GM19467 (cell line): Measurements from ENCODE around the gene CCND2.
A peak's percentile ranks its signal among the peaks of the same experiment; 100 is the strongest.
"Not testable (repeated sequence)": the region's sequence is repeated elsewhere in the genome, so short reads cannot be mapped to it uniquely, and the experiment has no call there.

Source experiments
- ATAC-seq: cut with Tn5 transposase; IDR thresholded peaks from one replicate; pipeline ENCODE4 v1.9.1; 2021; ENCODE audit warnings: mild to moderate bottlenecking, moderate library complexity; ENCODE audit not compliant: unreplicated experiment

Gene CCND2

DNA sequence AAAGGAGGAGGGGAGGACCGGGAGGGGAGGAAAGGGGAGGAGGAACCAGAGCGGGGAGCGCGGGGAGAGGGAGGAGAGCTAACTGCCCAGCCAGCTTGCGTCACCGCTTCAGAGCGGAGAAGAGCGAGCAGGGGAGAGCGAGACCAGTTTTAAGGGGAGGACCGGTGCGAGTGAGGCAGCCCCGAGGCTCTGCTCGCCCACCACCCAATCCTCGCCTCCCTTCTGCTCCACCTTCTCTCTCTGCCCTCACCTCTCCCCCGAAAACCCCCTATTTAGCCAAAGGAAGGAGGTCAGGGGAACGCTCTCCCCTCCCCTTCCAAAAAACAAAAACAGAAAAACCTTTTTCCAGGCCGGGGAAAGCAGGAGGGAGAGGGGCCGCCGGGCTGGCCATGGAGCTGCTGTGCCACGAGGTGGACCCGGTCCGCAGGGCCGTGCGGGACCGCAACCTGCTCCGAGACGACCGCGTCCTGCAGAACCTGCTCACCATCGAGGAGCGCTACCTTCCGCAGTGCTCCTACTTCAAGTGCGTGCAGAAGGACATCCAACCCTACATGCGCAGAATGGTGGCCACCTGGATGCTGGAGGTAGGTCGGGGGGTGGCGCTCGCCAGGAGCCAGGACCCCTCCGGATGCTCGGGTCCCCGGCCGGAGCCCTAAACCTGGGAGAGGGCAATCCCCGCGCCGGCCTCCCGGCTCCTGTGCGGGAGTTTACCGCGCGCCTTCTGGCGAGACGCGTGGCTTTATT lies at the start of gene CCND2:
Gene CCND2, plus strand, starts transcription at position 111 of the 744 bp plus-strand sequence. Its CDS starts 279 bp downstream, at position 390.
- peak; percentile 33 for ATAC-seq

GRCh38 chr12:4224206-4224889 lies 49.2 kb upstream of the CCND2 start:
- ATAC-seq: no peak

GRCh38 chr12:4225571-4225970 lies 48.0 kb upstream of the CCND2 start:
- no peak for ATAC-seq

GRCh38 chr12:4227046-4227445 lies 46.5 kb upstream of the CCND2 start:
- ATAC-seq: no peak

GRCh38 chr12:4228122-4228580 lies 45.4 kb upstream of the CCND2 start:
- ATAC-seq: no peak

DNA sequence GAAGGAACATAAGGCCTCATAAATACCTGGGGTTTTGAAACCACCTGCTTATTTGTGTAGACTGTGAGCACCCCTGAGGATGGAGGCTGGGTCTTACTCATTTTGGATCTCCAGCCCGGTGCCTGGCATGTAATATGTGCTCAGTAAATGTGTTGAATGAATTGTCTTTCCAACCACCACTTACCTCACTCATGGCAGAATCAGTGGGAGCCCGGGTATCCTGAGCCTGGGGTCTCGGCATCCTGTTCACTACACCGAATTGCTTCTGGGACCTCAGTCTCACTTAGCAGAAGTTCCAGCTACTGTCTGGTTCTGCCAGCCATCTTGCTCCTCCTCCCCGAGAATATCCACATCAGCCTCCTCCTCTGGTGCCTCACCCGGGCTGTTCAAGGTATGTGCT lies 43.0 kb upstream of the CCND2 start:
- no peak for ATAC-seq

- ATAC-seq: no peak
Measured at GRCh38 chr12:4238577-4238976, 35.0 kb upstream of the CCND2 start.

GRCh38 chr12:4239746-4240145 lies 33.8 kb upstream of the CCND2 start:
- no peak for ATAC-seq

GRCh38 chr12:4240161-4240783 lies 33.3 kb upstream of the CCND2 start:
- ATAC-seq: no peak

DNA sequence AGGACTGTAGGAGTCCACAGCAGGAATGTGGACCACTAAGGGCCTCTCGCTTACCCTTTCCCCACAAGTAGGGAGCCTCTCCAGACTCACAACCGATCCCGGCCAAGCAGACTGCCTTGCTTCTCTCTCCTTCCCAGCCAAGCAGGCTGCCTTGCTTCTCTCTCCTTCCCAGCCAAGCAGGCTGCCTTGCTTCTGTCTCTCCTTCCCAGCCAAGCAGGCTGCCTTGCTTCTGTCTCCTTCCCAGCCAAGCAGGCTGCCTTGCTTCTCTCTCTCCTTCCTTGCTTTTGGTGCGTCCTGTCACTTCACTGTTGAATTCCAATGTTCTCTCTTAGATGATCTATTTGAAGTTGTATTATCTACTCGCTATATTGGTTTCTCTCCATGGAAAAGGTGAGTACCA lies 32.6 kb upstream of the CCND2 start:
- no peak for ATAC-seq

- no peak for ATAC-seq
Measured at GRCh38 chr12:4241592-4241991, 32.0 kb upstream of the CCND2 start.

- no peak for ATAC-seq
Measured at GRCh38 chr12:4242595-4242994, 31.0 kb upstream of the CCND2 start.

- no peak for ATAC-seq
Measured at GRCh38 chr12:4243091-4243490, 30.5 kb upstream of the CCND2 start.

- ATAC-seq: not testable (repeated sequence)
Measured at GRCh38 chr12:4243491-4244100, 30.0 kb upstream of the CCND2 start.

DNA sequence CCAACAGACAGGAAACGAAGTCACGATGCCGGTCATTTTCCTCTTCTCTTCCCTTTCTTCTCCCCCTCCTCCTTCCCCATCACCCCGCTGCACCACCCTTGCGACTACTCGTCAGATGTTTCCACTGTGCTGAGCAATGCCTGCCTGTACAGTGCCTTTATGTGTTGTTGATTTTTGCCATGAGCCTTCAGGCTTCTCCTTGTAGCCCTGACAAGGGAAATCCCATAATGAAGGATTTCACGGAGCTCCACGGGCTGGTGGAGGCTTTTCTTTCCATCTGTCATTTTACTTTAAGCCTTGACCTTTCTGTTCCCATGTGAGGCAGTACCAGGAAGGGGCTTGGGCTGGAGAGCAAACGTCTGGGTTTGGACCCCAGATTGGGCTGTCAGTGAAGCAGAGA lies 28.7 kb upstream of the CCND2 start:
- no peak for ATAC-seq

GRCh38 chr12:4245446-4245845 lies 28.1 kb upstream of the CCND2 start:
- no peak for ATAC-seq

GRCh38 chr12:4246116-4246515 lies 27.4 kb upstream of the CCND2 start:
- no peak for ATAC-seq

DNA sequence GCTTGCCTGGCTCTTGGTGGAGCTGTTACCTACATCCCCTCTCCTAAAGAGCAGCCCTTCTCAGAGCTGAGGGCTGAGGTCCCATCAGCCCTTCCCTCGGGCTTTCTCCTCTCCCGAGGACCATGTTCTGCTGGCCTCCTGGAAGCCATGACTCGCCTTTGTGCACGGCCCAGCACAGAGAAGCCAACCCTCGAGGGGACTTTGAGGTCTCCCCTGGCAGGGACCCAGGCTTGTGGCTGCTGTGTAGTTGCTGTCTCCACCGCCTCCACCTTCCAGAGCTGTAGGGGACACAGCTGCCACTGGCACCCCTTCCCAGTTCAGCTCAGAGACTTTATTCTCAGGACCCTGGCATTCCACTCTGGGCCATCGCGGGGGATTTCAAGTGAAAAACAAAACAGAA lies 22.9 kb upstream of the CCND2 start:
- no peak for ATAC-seq

DNA sequence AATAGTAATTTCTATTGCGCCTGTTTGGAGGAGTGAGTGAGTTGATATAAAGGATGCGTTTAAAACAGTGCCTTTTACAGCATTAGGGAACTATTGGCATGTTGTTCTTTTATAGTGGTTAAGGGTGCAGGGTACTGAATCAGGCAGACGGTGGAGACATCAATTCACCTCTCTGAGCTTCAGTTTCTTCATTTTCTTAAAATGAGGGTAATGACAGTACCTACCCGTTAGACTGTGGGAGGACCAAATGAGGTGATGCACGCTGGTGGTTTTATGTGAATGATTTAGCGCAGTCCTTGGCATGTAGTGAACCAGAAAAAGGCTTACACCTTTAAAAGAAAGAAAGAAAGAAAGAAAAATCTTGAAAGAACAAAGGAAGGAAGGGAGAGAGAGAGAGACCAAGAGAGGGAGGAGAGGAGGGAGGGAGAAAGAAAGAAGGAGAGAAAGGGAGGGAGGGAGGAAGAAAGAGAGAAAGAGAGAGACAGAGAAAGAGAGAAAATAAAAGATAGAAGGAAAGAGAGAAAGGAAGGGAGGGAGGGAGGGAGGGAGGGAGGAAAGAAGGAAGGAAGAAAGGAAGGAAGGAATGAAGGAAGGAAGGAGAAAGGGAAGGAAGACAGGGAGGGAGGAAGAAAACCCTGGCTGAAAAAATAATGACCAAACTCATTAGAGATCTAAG lies 22.2 kb upstream of the CCND2 start:
- ATAC-seq: no peak

GRCh38 chr12:4251967-4252366 lies 21.6 kb upstream of the CCND2 start:
- no peak for ATAC-seq

- no peak for ATAC-seq
Measured at GRCh38 chr12:4252601-4253000, 21.0 kb upstream of the CCND2 start.
